ENCODE data around the gene GLB1L.
A peak's percentile ranks its signal among the peaks of the same experiment; 100 is the strongest.

GLB1L gene

GRCh38 chr2:219221957-219222518, 23.2 kb downstream of the GLB1L start:
- DNase-seq (ENCODE audit: low read depth), result no peak

- no peak for DNase-seq (ENCODE audit: low read depth)
Observed at GRCh38 chr2:219220652-219221402, 24.4 kb downstream of the GLB1L start.

GRCh38 chr2:219219784-219220532, 25.3 kb downstream of the GLB1L start:
- DNase-seq (ENCODE audit: low read depth), result no peak

GRCh38 chr2:219218732-219219701, 26.2 kb downstream of the GLB1L start, which contains the start of gene ABCB6:
Gene ABCB6, minus strand, starts transcription at chr2:219218958. Its CDS starts 285 bp downstream, at chr2:219218673.
- DNase-seq (ENCODE audit: low read depth), result peak; percentile 70

GRCh38 chr2:219218217-219218731, 27.0 kb downstream of the GLB1L start:
- no peak for DNase-seq (ENCODE audit: low read depth)

- no peak for DNase-seq (ENCODE audit: low read depth)
Observed at GRCh38 chr2:219216535-219216915, 28.7 kb downstream of the GLB1L start.

GRCh38 chr2:219215871-219216534, 29.2 kb downstream of the GLB1L start:
- DNase-seq (ENCODE audit: low read depth), result no peak

GRCh38 chr2:219214786-219215185, 30.5 kb downstream of the GLB1L start:
- DNase-seq (ENCODE audit: low read depth), result no peak

GRCh38 chr2:219214141-219214540, 31.1 kb downstream of the GLB1L start:
- no peak for DNase-seq (ENCODE audit: low read depth)

- DNase-seq (ENCODE audit: low read depth), result no peak
Observed at GRCh38 chr2:219213486-219214071, 31.7 kb downstream of the GLB1L start.

GRCh38 chr2:219213026-219213415, 32.2 kb downstream of the GLB1L start:
- DNase-seq (ENCODE audit: low read depth), result no peak

GRCh38 chr2:219210886-219211362, 34.3 kb downstream of the GLB1L start:
- no peak for DNase-seq (ENCODE audit: low read depth)

- no peak for DNase-seq (ENCODE audit: low read depth)
Observed at GRCh38 chr2:219210196-219210885, 34.9 kb downstream of the GLB1L start.

- no peak for DNase-seq (ENCODE audit: low read depth)
Observed at GRCh38 chr2:219209236-219210195, 35.7 kb downstream of the GLB1L start.

GRCh38 chr2:219207884-219208740, 37.1 kb downstream of the GLB1L start:
- DNase-seq (ENCODE audit: low read depth), result no peak

GRCh38 chr2:219207134-219207883, 37.9 kb downstream of the GLB1L start:
- no peak for DNase-seq (ENCODE audit: low read depth)

All from stimulated activated CD8-positive, alpha-beta memory T cell treated with anti-CD3 and anti-CD28 coated beads, Interleukin-15, amount 100 ng/mL, for 1 hour (primary cell).